Neural crest cell (in vitro differentiated cells): ENCODE measurements around the gene GRB2. TPM values are rescaled to one million over a fixed set of nuclear protein-coding genes. Genes with fewer than 3 reads are reported as not detected.

Source experiments
- DNase-seq: peaks from one replicate; pipeline ENCODE4 v3.0.0; 2021; ENCODE audit warnings: low read depth, mixed read lengths, low spot score
- H3K27ac Mint-ChIP-seq: one replicate; pipeline ENCODE4 v1.8.0; 2021; ENCODE audit warnings: mild to moderate bottlenecking, mixed read lengths; ENCODE audit not compliant: unreplicated experiment
- H3K27me3 Mint-ChIP-seq: 2 replicates; pipeline ENCODE4 v1.8.0; 2021; ENCODE audit warnings: low read depth, mild to moderate bottlenecking, mixed read lengths
- H3K36me3 Mint-ChIP-seq: 2 replicates; pipeline ENCODE4 v1.8.0; 2021; ENCODE audit warnings: low read depth, mild to moderate bottlenecking, mixed read lengths
- H3K4me1 Mint-ChIP-seq: 2 replicates; pipeline ENCODE4 v1.8.0; 2021; ENCODE audit warnings: mixed read lengths
- H3K4me3 Mint-ChIP-seq: one replicate; pipeline ENCODE4 v1.8.0; 2021; ENCODE audit warnings: mild to moderate bottlenecking, mixed read lengths
- H3K9me3 Mint-ChIP-seq: 2 replicates; pipeline ENCODE4 v1.8.0; 2021; ENCODE audit warnings: mixed read lengths
- total RNA-seq: library from RNA; stranded (reverse); gene quantifications from 2 replicates; pipeline ENCODE4 v1.2.1, GENCODE V29; 2021
- TF ChIP-seq, protein P1 (sequence below): fragments of 200-600 bp; sonication (generic); conservative IDR thresholded peaks from 2 replicates; pipeline ENCODE4 v1.5.0; 2021; ENCODE audit warnings: antibody characterized with exemption, mild to moderate bottlenecking

Gene GRB2
- total RNA-seq, 1 donor from 2014 or later: 79.4 TPM

DNA sequence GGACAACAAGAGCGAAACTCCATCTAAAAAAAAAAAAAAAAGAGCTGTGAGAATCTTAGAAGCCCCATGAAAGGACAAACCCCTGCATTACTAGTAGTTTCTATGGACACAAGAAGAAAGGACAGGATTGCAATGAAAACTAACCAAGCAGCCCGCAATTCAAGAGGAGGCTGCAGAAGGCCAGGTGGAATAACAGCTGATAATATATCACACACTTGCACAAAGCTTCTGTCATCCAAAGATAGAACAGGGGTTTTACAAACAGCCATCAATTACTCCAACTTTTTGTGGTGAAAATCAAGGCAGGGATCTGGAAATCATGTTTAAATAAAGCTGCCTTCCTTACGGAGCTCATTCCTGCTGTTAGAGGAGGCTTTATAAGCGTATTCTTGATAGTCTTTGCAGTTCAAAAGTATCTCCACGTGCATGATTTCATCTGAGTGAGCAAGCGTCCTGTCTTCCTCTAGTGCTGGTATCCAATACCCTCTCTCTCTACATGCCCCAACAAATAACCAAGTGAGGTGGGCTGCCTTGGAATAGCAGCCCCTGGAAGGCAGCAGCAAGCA lies 27.8 kb upstream of the GRB2 start:
- Mint-ChIP-seq H3K4me1 (peaks cover 27% of the 10 kb centered on the region), H3K36me3 (no peaks in the 10 kb centered on the region), H3K27ac (no peak overlapping the region), H3K4me3 (no peak overlapping the region), H3K27me3 (no peaks in the 10 kb centered on the region), H3K9me3 (peaks cover 2% of the 10 kb centered on the region)
- no peak for DNase-seq
- TF ChIP-seq, protein P1, sequence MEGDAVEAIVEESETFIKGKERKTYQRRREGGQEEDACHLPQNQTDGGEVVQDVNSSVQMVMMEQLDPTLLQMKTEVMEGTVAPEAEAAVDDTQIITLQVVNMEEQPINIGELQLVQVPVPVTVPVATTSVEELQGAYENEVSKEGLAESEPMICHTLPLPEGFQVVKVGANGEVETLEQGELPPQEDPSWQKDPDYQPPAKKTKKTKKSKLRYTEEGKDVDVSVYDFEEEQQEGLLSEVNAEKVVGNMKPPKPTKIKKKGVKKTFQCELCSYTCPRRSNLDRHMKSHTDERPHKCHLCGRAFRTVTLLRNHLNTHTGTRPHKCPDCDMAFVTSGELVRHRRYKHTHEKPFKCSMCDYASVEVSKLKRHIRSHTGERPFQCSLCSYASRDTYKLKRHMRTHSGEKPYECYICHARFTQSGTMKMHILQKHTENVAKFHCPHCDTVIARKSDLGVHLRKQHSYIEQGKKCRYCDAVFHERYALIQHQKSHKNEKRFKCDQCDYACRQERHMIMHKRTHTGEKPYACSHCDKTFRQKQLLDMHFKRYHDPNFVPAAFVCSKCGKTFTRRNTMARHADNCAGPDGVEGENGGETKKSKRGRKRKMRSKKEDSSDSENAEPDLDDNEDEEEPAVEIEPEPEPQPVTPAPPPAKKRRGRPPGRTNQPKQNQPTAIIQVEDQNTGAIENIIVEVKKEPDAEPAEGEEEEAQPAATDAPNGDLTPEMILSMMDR: no peak

DNA sequence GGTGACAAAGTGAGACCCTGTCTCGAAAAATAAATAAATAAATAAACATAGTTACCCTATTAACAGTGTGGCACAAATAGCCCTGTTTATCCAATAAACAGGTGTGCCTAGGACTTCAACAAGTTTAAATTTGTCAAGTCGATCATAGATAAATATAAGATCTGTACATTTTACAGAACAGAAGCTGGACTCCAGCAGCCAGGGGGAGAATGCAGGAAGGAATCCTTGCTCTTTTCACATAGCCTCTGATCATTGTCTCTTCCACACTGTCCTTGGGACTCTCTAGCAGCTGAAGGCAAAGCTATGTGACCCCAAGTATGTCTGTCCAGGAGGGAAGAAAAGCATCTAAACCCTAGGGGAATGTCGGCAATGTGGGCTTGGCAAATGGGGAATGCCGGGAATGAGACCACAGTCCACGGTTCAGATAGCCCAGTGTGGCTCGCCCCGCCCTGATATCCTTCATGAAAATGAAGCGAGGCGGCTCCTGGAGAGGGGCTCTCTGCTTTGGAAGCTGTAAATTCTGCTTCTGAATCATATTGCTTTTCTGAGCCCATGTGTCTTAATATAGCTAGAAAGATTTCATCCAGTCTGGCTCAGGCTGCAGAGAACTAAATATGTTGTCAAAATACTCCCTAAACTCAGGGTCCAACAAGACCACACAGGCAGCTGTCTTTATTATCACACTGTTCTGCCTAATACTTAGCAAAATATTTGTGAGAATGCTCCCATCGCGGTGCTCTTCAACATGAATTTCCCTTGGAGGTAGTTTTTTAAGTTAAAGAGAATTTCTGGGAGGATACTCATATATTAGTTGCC lies 24.9 kb upstream of the GRB2 start:
- no peak overlapping the region for H3K4me3 Mint-ChIP-seq
- no peak overlapping the region for H3K27ac Mint-ChIP-seq
- TF ChIP-seq, protein P1: no peak
- H3K36me3 Mint-ChIP-seq: no peaks in the 10 kb centered on the region
- peaks cover 2% of the 10 kb centered on the region for H3K9me3 Mint-ChIP-seq
- no peaks in the 10 kb centered on the region for H3K27me3 Mint-ChIP-seq
- peaks cover 38% of the 10 kb centered on the region for H3K4me1 Mint-ChIP-seq
- no peak for DNase-seq

DNA sequence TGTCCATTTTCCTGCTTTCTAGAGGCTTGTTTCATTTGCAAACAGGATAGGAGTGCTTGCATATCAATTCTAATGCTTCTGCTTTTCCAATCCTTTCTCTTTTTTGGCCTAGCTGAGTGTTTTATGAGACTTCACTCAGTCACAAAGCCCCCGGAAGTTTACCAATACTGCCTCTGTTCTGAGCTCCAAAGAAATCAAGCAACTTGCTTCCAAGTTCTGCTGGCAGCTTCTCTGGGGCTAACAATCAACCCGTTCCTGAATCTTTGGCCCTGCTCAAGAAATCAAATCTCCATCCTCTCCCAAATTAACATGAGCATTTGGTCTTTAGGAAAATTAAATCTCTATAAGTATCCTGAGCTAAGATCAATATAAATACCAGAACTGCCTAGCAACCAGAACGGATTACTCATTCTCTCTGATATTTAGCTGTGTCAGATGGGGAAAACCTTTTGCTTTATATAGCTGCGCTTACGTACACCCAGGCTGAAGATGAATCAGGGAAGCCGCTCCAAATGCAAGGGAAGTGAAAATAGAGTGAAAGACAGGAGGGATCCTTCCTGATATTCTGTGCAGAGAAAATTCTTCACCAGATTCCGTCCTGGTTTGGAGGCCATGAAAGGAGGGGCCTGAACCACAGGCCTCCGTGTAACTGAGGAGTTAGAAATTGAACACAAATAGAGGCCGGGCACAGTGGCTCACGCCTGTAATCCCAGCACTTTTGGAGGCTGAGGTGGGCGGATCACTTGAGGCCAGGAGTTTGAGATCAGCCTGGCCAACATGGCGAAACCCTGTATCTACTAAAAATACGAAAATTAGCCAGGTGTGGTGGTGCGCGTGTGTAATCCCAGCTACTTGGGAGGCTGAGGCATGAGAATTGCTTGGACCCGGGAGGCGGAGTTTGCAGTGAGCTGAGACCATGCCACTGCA lies 23.3 kb upstream of the GRB2 start:
- H3K27ac Mint-ChIP-seq: peak overlapping the region; percentile 32

DNA sequence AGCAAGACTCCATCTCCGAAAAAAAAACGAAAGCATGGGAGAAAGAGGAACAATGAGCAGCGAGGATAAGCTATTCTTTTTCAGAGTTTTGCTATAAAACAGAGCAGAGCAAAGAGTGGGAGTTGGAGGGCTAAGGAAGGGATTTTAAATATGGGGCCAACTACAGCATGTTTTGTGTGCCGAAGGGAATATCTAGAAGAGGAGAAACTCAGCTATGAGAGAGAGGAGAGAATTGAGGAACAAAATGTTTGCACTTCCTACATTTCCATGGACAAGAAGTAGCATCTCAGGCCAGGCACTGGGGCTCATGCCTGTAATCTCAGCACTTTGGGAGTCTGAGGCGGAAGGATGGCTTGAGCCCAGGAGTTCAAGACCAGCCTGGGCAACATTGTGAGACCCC lies 13.1 kb upstream of the GRB2 start:
- no peaks in the 10 kb centered on the region for H3K9me3 Mint-ChIP-seq
- H3K4me3 Mint-ChIP-seq: no peak overlapping the region
- no peaks in the 10 kb centered on the region for H3K36me3 Mint-ChIP-seq
- peaks cover 36% of the 10 kb centered on the region for H3K27me3 Mint-ChIP-seq
- no peak for DNase-seq
- TF ChIP-seq, protein P1: no peak
- no peaks in the 10 kb centered on the region for H3K4me1 Mint-ChIP-seq
- H3K27ac Mint-ChIP-seq: no peak overlapping the region

More for the DNA sequence above, 23.3 kb upstream of the GRB2 start:
- no peak for DNase-seq
- H3K4me3 Mint-ChIP-seq: no peak overlapping the region
- no peaks in the 10 kb centered on the region for H3K36me3 Mint-ChIP-seq
- TF ChIP-seq, protein P1: no peak
- no peaks in the 10 kb centered on the region for H3K27me3 Mint-ChIP-seq
- peaks cover 38% of the 10 kb centered on the region for H3K4me1 Mint-ChIP-seq
- peaks cover 2% of the 10 kb centered on the region for H3K9me3 Mint-ChIP-seq

DNA sequence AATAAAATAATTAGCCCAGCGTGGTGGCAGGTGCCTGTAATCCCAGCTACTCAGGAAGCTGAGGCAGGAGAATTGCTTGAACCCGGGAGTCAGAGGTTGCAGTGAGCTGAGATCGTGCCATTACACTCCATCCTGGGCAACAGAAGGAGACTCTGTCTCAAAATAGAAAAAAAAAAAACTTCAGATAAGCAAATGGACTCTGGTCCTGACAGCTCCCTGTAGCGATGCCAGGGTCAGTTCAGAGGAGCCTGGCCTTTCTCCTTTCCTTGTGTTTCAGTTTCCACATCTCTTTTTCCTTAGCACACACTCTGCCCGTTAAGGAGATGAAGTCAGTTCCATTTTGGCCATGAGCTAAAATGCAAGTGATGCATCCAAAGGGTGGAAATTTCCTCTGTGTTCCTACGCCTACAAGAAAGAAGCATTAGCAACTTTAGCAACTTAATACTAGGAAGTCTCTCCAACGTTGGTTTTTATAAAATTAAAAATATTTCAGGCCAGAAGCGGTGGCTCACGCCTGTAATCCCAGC lies 11.6 kb upstream of the GRB2 start:
- no peak for DNase-seq
- peaks cover 8% of the 10 kb centered on the region for H3K4me1 Mint-ChIP-seq
- H3K9me3 Mint-ChIP-seq: no peaks in the 10 kb centered on the region
- no peaks in the 10 kb centered on the region for H3K36me3 Mint-ChIP-seq
- H3K27me3 Mint-ChIP-seq: peaks cover 47% of the 10 kb centered on the region
- no peak overlapping the region for H3K27ac Mint-ChIP-seq
- H3K4me3 Mint-ChIP-seq: no peak overlapping the region
- TF ChIP-seq, protein P1: no peak
